Hepatocyte (in vitro differentiated cells): ENCODE measurements around the gene GPC2.

Source experiments
- EZH2 ChIP-seq: fragments of 200-600 bp; sonication (generic); IDR thresholded peaks from 2 replicates; pipeline ENCODE4 v1.6.1; 2016; ENCODE audit warnings: antibody characterized with exemption, mild to moderate bottlenecking, borderline replicate concordance
- TF ChIP-seq, protein P1 (sequence below): fragments of 200-600 bp; sonication (generic); IDR thresholded peaks from 2 replicates; pipeline ENCODE4 v1.5.1; 2016; ENCODE audit warnings: antibody characterized with exemption, mild to moderate bottlenecking; ENCODE audit not compliant: poor library complexity

GRCh38 chr7:100192969-100193368, 15.8 kb upstream of the GPC2 start:
- TF ChIP-seq, protein P1, sequence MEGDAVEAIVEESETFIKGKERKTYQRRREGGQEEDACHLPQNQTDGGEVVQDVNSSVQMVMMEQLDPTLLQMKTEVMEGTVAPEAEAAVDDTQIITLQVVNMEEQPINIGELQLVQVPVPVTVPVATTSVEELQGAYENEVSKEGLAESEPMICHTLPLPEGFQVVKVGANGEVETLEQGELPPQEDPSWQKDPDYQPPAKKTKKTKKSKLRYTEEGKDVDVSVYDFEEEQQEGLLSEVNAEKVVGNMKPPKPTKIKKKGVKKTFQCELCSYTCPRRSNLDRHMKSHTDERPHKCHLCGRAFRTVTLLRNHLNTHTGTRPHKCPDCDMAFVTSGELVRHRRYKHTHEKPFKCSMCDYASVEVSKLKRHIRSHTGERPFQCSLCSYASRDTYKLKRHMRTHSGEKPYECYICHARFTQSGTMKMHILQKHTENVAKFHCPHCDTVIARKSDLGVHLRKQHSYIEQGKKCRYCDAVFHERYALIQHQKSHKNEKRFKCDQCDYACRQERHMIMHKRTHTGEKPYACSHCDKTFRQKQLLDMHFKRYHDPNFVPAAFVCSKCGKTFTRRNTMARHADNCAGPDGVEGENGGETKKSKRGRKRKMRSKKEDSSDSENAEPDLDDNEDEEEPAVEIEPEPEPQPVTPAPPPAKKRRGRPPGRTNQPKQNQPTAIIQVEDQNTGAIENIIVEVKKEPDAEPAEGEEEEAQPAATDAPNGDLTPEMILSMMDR: no peak
- TF ChIP-seq EZH2: no peak
